HG03045 (cell line): Measurements from ENCODE around the gene IRF8.

ENCODE experiments used
- ATAC-seq: cut with Tn5 transposase; IDR thresholded peaks from one replicate; pipeline ENCODE4 v1.9.1; 2021; ENCODE audit warnings: mild to moderate bottlenecking, moderate library complexity; ENCODE audit not compliant: unreplicated experiment

The IRF8 gene

GRCh38 chr16:85954927-85955519, 56.1 kb downstream of the IRF8 start:
- no peak for ATAC-seq

DNA sequence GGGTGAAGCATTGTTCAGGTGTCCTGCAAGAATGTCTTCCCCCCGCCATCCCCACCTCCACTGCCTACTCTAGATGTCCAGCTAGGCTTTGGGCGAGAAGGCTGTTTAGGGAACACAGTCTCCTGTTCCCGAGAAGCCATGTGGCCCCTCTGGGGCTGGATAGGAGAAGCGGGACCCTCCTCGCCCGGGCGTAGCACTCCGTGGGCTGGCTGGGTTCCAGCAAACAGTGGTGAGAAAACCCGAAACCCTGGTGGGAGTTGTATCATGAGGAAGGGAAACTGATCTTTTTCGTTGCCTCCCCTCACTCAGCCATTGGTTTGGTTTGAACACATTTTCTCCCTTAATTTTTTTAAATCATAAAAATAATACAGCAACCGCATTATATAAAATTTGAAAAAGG, 56.6 kb downstream of the IRF8 start:
- no peak for ATAC-seq

GRCh38 chr16:85956426-85956825, 57.5 kb downstream of the IRF8 start:
- ATAC-seq = no peak

GRCh38 chr16:85958731-85959130, 59.8 kb downstream of the IRF8 start:
- no peak for ATAC-seq

DNA sequence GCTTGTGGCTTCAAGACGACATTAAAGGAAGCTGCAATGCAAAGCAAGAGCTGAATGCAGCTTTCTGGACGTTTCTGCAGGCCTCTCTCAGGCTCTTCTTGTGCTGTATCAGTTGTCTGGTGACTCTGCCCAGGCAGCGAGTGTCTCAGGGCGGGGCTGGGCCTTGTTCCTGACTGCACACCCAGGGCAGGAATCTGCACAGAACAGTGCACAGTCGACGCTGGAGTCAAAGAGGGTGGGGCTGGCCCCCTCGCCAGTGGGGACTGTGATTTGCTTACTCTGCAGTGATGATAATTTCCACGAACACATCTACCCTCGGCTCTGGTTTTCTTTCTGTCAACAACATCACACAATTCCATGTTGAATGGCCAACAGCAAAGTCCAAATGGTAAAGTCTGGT, 60.7 kb downstream of the IRF8 start:
- ATAC-seq = no peak

DNA sequence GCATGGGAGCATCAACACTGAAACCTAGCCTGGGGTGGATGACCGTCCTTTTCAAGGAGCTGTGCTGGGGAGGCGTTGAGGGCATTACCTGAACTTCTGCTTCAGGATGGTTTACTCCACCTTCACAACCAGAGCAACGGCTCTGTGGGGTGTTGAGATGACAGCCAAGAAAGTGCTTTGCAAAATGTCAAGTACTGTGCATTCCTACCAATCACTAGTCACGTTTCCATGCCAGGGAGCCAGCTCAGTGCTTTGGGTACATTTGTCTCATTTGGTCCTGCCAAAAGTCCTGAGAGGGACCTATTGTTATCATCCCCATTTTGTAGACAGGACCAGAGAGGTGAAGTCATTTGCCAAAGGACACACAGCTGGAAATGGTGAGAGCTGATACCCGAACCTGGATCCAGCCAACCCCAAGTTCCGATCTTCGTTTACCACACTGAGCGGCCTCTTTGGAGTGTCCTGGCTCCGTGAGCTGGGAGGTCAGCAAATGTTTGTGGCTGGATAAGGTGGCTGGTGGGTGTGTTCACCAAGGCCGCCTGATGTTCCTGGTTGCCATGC, 61.6 kb downstream of the IRF8 start:
- no peak for ATAC-seq

DNA sequence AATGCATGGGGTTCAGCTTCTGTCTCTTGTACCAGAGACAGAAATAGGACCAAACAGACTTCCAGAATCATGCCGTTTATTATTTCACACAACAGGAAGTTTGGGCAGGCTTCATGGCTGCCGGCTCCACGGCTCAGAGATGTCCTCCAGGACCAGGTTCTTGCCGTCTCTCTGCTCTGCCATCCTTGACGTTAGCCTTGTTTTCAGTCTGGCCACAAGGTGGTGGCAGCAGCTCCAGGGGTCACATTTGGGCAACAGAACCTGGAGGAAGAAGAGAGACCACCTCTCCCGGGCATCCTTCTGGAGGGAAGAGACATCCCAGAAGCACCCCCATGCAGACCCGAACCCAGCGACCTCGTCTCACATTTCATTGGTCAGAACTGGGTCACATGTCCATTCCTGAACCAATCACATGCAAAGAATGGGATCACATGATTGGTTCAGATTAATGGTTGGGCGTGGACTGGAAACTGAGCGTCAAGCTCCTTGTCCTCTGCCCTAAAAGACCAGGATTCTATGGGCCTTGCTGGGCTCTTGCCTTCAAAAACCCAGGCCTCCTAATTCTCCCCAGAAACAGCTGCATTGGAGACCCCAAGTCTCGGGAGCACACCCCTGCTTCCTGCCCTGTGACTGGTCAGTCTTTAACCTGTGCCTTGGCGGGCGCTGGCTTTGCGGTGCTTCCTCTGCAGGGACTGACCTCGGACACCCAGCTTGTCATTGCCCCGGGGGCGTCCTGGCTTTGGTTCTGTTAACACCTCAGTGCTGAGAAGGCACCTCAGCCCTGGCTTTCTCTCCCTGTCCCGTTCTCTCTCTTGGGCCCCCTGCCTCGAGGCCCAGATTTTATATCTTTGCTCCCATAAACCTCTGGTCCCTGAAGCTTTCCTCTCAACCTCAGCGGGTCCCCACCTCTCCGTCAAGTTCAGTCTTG, 63.3 kb downstream of the IRF8 start:
- no peak for ATAC-seq

DNA sequence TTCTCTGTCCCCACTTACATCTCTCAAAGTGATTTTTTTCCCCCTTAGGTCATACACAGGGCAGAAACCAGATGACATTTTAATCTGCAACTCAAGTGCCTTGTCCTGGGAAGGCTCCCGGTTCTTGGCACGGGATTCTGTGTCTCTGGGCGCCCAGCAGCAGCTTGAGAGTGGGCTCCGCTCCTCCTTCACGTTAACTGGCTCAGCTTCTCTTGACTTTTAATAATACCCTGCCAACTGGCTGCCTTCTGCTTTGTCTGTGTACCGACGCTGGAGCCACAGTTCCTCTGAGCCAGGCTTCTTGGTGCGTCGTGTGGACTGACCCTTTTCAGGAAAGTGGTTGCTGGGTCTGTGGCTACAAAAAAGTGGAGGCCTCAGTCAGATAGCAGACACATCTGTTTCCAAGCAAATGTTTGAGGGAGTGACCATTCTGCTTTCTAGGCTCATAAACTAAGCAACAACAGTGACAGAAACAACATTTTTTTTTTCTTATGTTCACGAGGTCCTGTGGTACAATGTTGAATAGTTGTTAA, 64.9 kb downstream of the IRF8 start:
- no peak for ATAC-seq

- ATAC-seq = no peak
These were observed 66.2 kb downstream of the IRF8 start for GRCh38 chr16:85965125-85965524.

- ATAC-seq = no peak
These were observed 68.1 kb downstream of the IRF8 start for GRCh38 chr16:85967111-85967510.

GRCh38 chr16:85968041-85968920, 69.3 kb downstream of the IRF8 start:
- no peak for ATAC-seq

GRCh38 chr16:85969159-85969558, 70.2 kb downstream of the IRF8 start:
- ATAC-seq = no peak

GRCh38 chr16:85969591-85969990, 70.6 kb downstream of the IRF8 start:
- no peak for ATAC-seq

DNA sequence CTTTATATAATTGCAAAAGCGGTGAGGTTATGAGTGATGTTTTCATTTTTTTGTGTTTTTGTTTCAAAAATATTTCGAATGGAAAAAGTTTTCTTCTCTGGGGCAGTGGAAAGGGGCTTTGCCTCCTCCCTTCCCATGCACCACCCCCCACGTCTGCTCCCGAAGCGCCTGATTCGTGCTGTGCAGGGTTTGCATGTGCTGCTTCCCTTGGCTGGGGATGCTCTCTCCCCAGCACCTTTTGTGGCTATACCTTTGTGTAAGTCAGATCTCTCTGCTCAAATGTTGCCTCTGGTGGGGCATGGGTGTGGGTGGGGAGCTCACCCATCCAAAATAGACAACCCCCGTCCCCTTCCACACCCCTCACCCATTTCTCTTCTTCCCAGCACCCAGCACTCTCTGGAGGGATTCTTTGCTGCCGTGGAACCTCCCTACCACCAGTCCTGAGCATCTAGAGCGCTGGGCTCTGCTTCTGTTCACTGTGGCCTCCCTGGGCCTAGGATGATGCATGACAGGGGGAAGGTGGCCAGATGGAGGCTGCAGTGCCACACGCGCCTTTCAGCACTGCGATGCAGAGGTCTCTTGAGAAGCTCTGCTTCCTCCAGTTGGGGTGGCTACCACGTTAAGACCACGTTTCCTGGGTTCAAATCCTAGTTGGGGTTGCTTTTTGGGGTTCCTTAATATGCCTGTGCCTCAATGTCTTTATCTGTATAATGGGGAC, 71.2 kb downstream of the IRF8 start:
- no peak for ATAC-seq

DNA sequence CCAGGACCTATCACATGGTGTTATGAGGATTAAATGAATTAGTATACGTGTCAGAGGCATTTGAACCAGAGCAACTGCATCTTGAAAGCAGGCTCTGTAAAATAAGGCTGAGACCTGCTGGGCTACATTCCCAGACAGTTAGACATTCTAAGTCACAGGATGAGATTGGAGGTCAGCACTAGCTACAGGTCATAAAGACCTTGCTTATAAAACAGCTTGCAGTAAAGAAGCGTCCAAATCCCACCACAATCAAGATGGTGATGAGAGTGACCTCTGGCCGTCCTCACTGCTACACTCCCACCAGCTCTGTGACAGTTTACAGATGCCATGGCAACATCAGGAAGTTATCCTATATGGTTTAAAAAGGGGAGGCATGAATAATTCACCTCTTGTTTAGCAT, 71.8 kb downstream of the IRF8 start:
- ATAC-seq = no peak
